GM12801 (cell line): Measurements from ENCODE around the gene OR4Q2.

Source experiments
- TF ChIP-seq, protein P1 (sequence below): IDR thresholded peaks from one replicate; pipeline ENCODE4 v1.5.1; 2011; ENCODE audit warnings: control low read depth; ENCODE audit not compliant: insufficient read length; ENCODE audit errors: extremely low read depth

The OR4Q2 gene

DNA sequence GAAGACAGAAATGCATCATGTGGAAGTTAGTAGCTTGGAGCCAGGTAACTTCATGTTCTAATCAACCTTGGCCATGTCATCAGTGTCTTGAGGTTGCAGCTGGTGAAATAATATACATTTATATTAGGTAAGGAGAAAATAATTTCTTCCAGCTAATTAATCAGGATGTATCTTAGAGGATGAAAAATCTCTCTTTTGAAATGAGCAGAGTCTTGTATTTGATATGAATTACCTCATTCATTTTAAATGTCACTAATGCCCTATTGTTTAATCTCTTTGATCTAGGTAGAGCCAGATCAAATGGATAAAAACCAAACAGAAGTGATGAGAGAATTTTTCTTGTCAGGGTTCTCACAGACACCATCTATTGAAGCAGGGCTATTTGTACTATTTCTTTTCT, at the start of gene OR4Q2:
Gene OR4Q2 (plus strand): TSS at position 301 of the 400 bp plus-strand sequence.
- TF ChIP-seq, protein P1, sequence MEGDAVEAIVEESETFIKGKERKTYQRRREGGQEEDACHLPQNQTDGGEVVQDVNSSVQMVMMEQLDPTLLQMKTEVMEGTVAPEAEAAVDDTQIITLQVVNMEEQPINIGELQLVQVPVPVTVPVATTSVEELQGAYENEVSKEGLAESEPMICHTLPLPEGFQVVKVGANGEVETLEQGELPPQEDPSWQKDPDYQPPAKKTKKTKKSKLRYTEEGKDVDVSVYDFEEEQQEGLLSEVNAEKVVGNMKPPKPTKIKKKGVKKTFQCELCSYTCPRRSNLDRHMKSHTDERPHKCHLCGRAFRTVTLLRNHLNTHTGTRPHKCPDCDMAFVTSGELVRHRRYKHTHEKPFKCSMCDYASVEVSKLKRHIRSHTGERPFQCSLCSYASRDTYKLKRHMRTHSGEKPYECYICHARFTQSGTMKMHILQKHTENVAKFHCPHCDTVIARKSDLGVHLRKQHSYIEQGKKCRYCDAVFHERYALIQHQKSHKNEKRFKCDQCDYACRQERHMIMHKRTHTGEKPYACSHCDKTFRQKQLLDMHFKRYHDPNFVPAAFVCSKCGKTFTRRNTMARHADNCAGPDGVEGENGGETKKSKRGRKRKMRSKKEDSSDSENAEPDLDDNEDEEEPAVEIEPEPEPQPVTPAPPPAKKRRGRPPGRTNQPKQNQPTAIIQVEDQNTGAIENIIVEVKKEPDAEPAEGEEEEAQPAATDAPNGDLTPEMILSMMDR: no peak

GRCh38 chr14:19974844-19975243, 27.1 kb upstream of the OR4Q2 start:
- TF ChIP-seq, protein P1: no peak

- TF ChIP-seq, protein P1: no peak
Measured at GRCh38 chr14:19975291-19975690, 26.7 kb upstream of the OR4Q2 start, which contains the start of gene OR4K15. TSS of gene OR4K15 (plus strand) at chr14:19975591. CDS start at chr14:19975591, 0 bp downstream.

GRCh38 chr14:19993438-19993837, 8.5 kb upstream of the OR4Q2 start:
- TF ChIP-seq, protein P1: no peak

GRCh38 chr14:20002319-20002718, 356 bp downstream of the OR4Q2 start:
- TF ChIP-seq, protein P1: no peak

DNA sequence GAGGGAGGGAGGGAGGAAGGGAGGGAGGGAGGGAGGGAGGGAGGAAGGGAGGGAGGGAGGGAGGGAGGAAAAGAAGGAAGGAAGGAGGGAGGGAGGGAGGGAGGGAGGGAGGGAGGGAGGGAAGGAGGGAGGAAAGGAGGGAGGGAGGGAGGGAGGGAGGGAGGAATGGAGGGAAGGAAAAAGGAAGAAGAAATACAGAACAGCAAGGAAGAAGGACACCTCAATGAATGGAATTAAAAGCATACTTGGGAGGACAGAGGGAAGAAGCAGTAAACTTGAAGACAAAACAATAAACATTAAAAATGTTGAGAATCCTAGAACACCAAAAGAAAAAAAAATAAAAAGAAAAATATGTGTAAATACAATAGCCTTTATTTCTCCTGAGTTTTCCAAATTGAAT, 6.2 kb downstream of the OR4Q2 start:
- TF ChIP-seq, protein P1: no peak

DNA sequence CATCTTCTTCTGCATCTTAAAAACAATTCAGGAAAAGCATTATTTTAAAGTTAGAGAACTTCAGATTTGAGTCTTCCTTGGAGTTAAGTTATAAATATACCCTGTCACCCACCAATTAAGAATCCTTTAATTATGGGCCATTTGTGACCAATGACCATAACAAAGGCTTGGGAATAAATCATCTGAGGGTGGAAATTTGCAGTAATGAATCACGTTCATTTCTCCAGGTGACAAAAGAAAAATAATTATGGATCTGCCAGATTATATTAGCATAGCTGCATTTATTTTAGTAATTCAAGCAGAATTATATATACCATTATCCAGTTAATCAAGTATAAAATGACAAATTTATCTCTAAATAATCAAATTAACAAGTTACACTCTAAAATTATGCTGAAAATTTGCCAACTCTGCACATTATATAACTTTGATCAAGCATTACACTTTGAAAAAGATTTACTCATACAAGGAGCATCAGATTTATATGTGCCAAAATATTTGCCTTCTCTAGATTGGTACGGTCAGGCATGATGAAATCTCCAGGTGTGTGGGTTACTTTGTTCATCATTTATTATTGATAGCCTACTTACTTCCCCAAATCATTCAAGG, 17.4 kb downstream of the OR4Q2 start, which contains the start of gene OR4K14:
Gene OR4K14 (minus strand): TSS at position 51 of the 609 bp plus-strand sequence. CDS start 4,114 bp downstream, outside the sequence.
- TF ChIP-seq, protein P1: no peak
